ENCODE measurements around the gene XXYLT1.

XXYLT1 gene

GRCh38 chr3:195129644-195130492, 141.1 kb downstream of the XXYLT1 start:
- DNase-seq (ENCODE audit: low spot score): no peak

- no peak for DNase-seq (ENCODE audit: low spot score)
Observed at GRCh38 chr3:195129072-195129643, 141.8 kb downstream of the XXYLT1 start.

GRCh38 chr3:195128255-195129071, 142.5 kb downstream of the XXYLT1 start:
- no peak for DNase-seq (ENCODE audit: low spot score)

GRCh38 chr3:195126056-195126605, 144.8 kb downstream of the XXYLT1 start:
- DNase-seq (ENCODE audit: low spot score): no peak

- no peak for DNase-seq (ENCODE audit: low spot score)
Observed at GRCh38 chr3:195125646-195126045, 145.3 kb downstream of the XXYLT1 start.

GRCh38 chr3:195124378-195124992, 146.5 kb downstream of the XXYLT1 start:
- DNase-seq (ENCODE audit: low spot score): no peak

GRCh38 chr3:195123281-195123691, 147.7 kb downstream of the XXYLT1 start:
- DNase-seq (ENCODE audit: low spot score): no peak

- DNase-seq (ENCODE audit: low spot score): no peak
Observed at GRCh38 chr3:195122261-195122660, 148.7 kb downstream of the XXYLT1 start.

GRCh38 chr3:195120267-195120601, 150.7 kb downstream of the XXYLT1 start:
- no peak for DNase-seq (ENCODE audit: low spot score)

GRCh38 chr3:195119461-195120266, 151.3 kb downstream of the XXYLT1 start:
- DNase-seq (ENCODE audit: low spot score): peak; percentile 72

GRCh38 chr3:195118671-195119070, 152.3 kb downstream of the XXYLT1 start:
- DNase-seq (ENCODE audit: low spot score): no peak

GRCh38 chr3:195117978-195118581, 152.9 kb downstream of the XXYLT1 start:
- DNase-seq (ENCODE audit: low spot score): no peak

GRCh38 chr3:195116407-195117185, 154.4 kb downstream of the XXYLT1 start:
- no peak for DNase-seq (ENCODE audit: low spot score)

- DNase-seq (ENCODE audit: low spot score): no peak
Observed at GRCh38 chr3:195115600-195116406, 155.2 kb downstream of the XXYLT1 start.

- no peak for DNase-seq (ENCODE audit: low spot score)
Observed at GRCh38 chr3:195114786-195115599, 156.0 kb downstream of the XXYLT1 start.

- no peak for DNase-seq (ENCODE audit: low spot score)
Observed at GRCh38 chr3:195113536-195114425, 157.2 kb downstream of the XXYLT1 start.

- no peak for DNase-seq (ENCODE audit: low spot score)
Observed at GRCh38 chr3:195113048-195113447, 157.9 kb downstream of the XXYLT1 start.
